Naive thymus-derived CD4-positive, alpha-beta T cell (primary cell): ENCODE measurements around the gene DFFA. TPM values are rescaled to one million over a fixed set of nuclear protein-coding genes. Genes with fewer than 3 reads are reported as not detected.
"Not testable (repeated sequence)": the region's sequence is repeated elsewhere in the genome, so short reads cannot be mapped to it uniquely, and the experiment has no call there.

ENCODE experiments used
- ATAC-seq: fragments of 150-1000 bp; cut with Tn5 transposase; 2 replicates; pipeline ENCODE4 v1.10.0; 2021; ENCODE audit warnings: mild to moderate bottlenecking, moderate library complexity
- CTCF ChIA-PET: fragments of 350-600 bp; sonication (Branson Sonifier 250); formaldehyde crosslinking; loops from one replicate; lab custom pipeline; 2021; ENCODE audit warnings: antibody characterized with exemption; lab: Charles Lee
- POLR2A ChIA-PET: fragments of 350-600 bp; sonication (Branson Sonifier 250); formaldehyde crosslinking; loops from one replicate; lab custom pipeline; 2021; ENCODE audit warnings: antibody characterized with exemption, inconsistent platforms; lab: Charles Lee
- DNase-seq, 9 donors: peaks; one replicate each; pipeline versions ENCODE4 v3.0.0 to v3.0.0-alpha.2; 2020 to 2022; ENCODE audit warnings: mixed read lengths in 1 of 9
- H3K27ac ChIP-seq: one replicate; pipeline ENCODE4 v1.7.0; 2013; ENCODE audit warnings: mild to moderate bottlenecking, low read depth, low read length, moderate library complexity
- H3K27me3 ChIP-seq, 2 donors: one replicate each; pipeline ENCODE4 v1.7.0; 2013; ENCODE audit warnings: low read length in 2 of 2, mild to moderate bottlenecking in 2 of 2, moderate library complexity in 2 of 2; ENCODE audit not compliant: control insufficient read depth in 2 of 2, insufficient read depth in 2 of 2
- H3K36me3 ChIP-seq, 3 experiments: 1 replicate in 2 of 3; 2 replicates in 1 of 3; pipeline ENCODE4 v1.7.0; 2013; ENCODE audit warnings: low read length in 3 of 3, mild to moderate bottlenecking in 3 of 3, moderate library complexity in 1 of 3; ENCODE audit not compliant: insufficient read depth in 3 of 3, control insufficient read depth in 2 of 3
- H3K4me1 ChIP-seq, 2 donors: one replicate each; pipeline ENCODE4 v1.7.0; 2013; ENCODE audit warnings: low read length in 2 of 2, mild to moderate bottlenecking in 2 of 2, moderate library complexity in 1 of 2; ENCODE audit not compliant: control insufficient read depth in 2 of 2, insufficient read depth in 2 of 2
- H3K4me3 ChIP-seq: 2 replicates; pipeline ENCODE4 v1.7.0; 2013; ENCODE audit warnings: mild to moderate bottlenecking, low read length
- H3K9me3 ChIP-seq, 3 experiments: 1 replicate in 2 of 3; 2 replicates in 1 of 3; pipeline ENCODE4 v1.7.0; 2013; ENCODE audit warnings: low read length in 3 of 3; ENCODE audit not compliant: control insufficient read depth in 2 of 3
- H3K27ac Mint-ChIP-seq, 9 donors: one replicate each; pipeline ENCODE4 v1.8.0; 2020 to 2022; ENCODE audit warnings: mixed read lengths in 9 of 9, mild to moderate bottlenecking in 8 of 9, moderate library complexity in 5 of 9, inconsistent platforms in 2 of 9
- H3K27me3 Mint-ChIP-seq, 5 donors: one replicate each; pipeline ENCODE4 v1.8.0; 2021 to 2022; ENCODE audit warnings: mixed read lengths in 5 of 5, mild to moderate bottlenecking in 1 of 5
- H3K36me3 Mint-ChIP-seq, 5 donors: one replicate each; pipeline ENCODE4 v1.8.0; 2020 to 2022; ENCODE audit warnings: mixed read lengths in 5 of 5, mild to moderate bottlenecking in 3 of 5, inconsistent platforms in 1 of 5
- H3K4me1 Mint-ChIP-seq, 7 donors: one replicate each; pipeline ENCODE4 v1.8.0; 2020 to 2022; ENCODE audit warnings: mixed read lengths in 7 of 7, mild to moderate bottlenecking in 3 of 7, inconsistent platforms in 1 of 7
- H3K4me3 Mint-ChIP-seq, 10 donors: one replicate each; pipeline ENCODE4 v1.8.0; 2020 to 2022; ENCODE audit warnings: mild to moderate bottlenecking in 10 of 10, mixed read lengths in 10 of 10, moderate library complexity in 6 of 10, inconsistent platforms in 2 of 10
- H3K9me3 Mint-ChIP-seq, 11 donors: one replicate each; pipeline ENCODE4 v1.8.0; 2020 to 2022; ENCODE audit warnings: mixed read lengths in 11 of 11, mild to moderate bottlenecking in 4 of 11, inconsistent platforms in 1 of 11, moderate library complexity in 1 of 11
- intact Hi-C, 2 donors: fragments of 100-400 bp; cut with micrococcal nuclease; formaldehyde crosslinking; loops; one replicate each; pipeline ENCODE4 v1.15.1; 2023
- polyA plus RNA-seq, 2 donors: library from polyadenylated mRNA; unstranded; fragments of 300-500 nt; fragmentation: Illumina TruSeq; gene quantifications; one replicate each; pipeline ENCODE4 v1.2.3, GENCODE V29; 2021
- total RNA-seq, 6 experiments: library from RNA in 5 of 6; stranded (reverse) in 5 of 6; gene quantifications; 1 replicate in 5 of 6; 2 replicates in 1 of 6; pipeline ENCODE4 v1.2.3 and lab custom pipeline; 2021 to 2026

Gene DFFA
- total and polyA plus RNA-seq, 7 experiments from 2014 or later: 13.5 to 36.7 (median 23.4) TPM

DNA sequence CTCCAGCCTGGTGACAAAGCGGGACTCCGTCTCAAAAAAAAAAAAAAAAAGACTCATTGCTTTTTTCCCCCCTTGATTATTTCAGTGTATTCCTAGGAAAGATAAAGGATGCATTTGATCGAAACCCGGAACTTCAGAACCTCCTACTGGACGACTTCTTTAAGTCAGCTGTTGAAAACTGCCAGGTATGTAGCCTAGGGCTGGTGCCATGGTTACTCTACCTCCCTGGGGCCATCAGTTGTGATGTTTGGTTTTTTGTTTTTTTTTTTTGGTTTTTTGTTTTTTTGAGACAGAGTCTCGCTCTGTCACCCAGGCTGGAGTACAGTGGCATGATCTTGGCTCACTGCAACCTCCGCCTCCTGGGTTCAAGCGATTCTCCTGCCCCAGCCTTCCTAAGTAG is 53.6 kb downstream of the DFFA start:
- H3K9me3 ChIP-seq, ATAC-seq, DNase-seq, intact Hi-C loops, H3K27ac ChIP-seq, H3K4me3 ChIP-seq, H3K4me1 ChIP-seq, H3K9me3 Mint-ChIP-seq, H3K27ac Mint-ChIP-seq, POLR2A ChIA-PET, H3K27me3 ChIP-seq, H3K4me3 Mint-ChIP-seq, H3K27me3 Mint-ChIP-seq: not testable (repeated sequence)
- CTCF ChIA-PET: interaction anchor here (0.7 to 1.0 kb wide), 2 partner anchors 11 to 414 kb away, joined by 4 to 9 read pairs; no protein-coding TSS in a partner anchor
- H3K36me3 Mint-ChIP-seq: peaks cover 7 to 51% (median 20%) of the 10 kb centered on the region in 5 donors
- H3K36me3 ChIP-seq: peaks cover 0 to 48% (median 3%) of the 10 kb centered on the region in 3 experiments
- H3K4me1 Mint-ChIP-seq: peaks cover 0 to 17% (median 7%) of the 10 kb centered on the region in 7 donors

DNA sequence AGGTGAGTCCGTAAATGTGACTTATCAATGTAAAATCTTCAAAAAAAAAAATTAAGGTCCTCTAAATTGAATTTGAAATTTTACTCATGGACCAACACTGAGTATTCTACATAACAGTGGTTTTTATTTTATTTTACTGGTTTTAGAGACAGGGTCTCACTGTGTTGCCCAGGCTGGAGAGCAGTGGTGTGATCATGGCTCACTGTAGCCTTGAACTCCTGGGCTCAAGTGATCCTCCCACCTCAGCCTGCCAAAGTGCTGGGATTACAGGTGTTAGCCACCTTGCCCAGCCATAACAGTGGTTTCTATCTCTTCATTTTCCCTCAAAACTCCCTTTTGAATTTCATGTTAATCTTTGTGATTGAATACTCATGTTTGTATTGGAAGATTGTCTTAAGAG is 56.4 kb downstream of the DFFA start:
- Mint-ChIP-seq H3K27ac (peak overlapping the region in 1 of 9 donors; percentile 70), H3K36me3 (peaks cover 22 to 76% (median 37%) of the 10 kb centered on the region in 5 donors), H3K4me1 (peaks cover 0 to 17% (median 7%) of the 10 kb centered on the region in 7 donors)
- H3K4me1 ChIP-seq, H3K4me3 ChIP-seq, POLR2A ChIA-PET, H3K27ac ChIP-seq, ATAC-seq, H3K9me3 Mint-ChIP-seq, H3K27me3 Mint-ChIP-seq, H3K9me3 ChIP-seq, H3K27me3 ChIP-seq, DNase-seq, H3K4me3 Mint-ChIP-seq: not testable (repeated sequence)
- peaks cover 0 to 73% (median 11%) of the 10 kb centered on the region in 3 experiments for H3K36me3 ChIP-seq
- CTCF ChIA-PET: interaction anchor here (0.6 kb wide), 1 partner anchor 46 kb away, joined by 3 read pairs; no protein-coding TSS in a partner anchor
- intact Hi-C loops: loop anchor here in 1 of 2 donors (2.0 kb wide), 1 partner anchor 17 kb away; the partner anchor contains the start of gene PGD

DNA sequence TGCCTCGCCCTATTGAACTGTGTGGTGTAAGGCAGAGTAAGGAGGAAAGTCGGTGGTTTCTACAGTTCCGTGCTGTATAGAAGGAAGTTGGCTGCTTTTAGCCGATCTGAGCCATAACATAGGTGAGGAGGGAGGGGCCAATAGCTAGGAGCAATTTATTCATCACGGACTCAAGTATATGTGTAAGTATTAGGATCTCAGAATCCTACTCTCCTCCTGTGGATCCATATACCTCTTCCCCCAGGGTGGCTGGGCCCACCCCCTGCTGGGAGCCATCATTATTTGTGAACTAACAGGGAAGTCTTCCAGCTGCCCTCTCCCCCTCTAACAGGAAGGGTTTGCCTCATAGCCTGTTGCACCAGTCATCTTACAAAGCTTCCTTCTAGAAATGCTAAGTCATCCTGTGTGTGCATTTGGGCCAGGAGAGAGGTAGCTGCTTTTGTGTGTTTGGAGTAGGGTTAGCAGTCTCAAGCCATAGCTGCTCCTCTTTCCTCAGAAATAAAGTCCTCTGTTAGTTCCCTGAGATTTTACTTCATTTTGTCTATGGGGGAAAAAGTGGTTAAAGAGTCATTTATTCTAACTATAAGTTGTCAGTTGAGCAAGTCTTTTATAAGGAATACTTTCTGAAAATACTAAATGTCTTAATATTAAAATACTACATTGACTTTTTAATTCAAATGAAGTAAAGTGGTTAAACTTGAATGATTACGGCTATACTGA is 57.0 kb downstream of the DFFA start:
- peak; percentile 91 for ATAC-seq
- CTCF ChIA-PET: interaction anchor here (0.6 kb wide), 1 partner anchor 45 kb away, joined by 3 read pairs; no protein-coding TSS in a partner anchor
- Histone ChIP-seq H3K27ac (no peak overlapping the region), H3K36me3 (peaks cover 0 to 72% (median 11%) of the 10 kb centered on the region in 3 experiments), H3K4me1 (no peaks in the 10 kb centered on the region), H3K9me3 (no peaks in the 10 kb centered on the region), H3K27me3 (no peaks in the 10 kb centered on the region), H3K4me3 (no peak overlapping the region)
- no peak for DNase-seq
- Mint-ChIP-seq H3K4me3 (peak overlapping the region in 2 of 10 donors; percentile 30 to 70), H3K36me3 (peaks cover 22 to 76% (median 37%) of the 10 kb centered on the region in 5 donors), H3K27me3 (no peaks in the 10 kb centered on the region), H3K27ac (peak overlapping the region in 8 of 9 donors; percentile 51 to 88 (median 74)), H3K9me3 (no peaks in the 10 kb centered on the region), H3K4me1 (peaks cover 0 to 17% (median 7%) of the 10 kb centered on the region in 7 donors)
- POLR2A ChIA-PET: no interaction called here
- intact Hi-C loops: loop anchor here in 1 of 2 donors (2.0 kb wide), 1 partner anchor 17 kb away; the partner anchor contains the start of gene PGD

DNA sequence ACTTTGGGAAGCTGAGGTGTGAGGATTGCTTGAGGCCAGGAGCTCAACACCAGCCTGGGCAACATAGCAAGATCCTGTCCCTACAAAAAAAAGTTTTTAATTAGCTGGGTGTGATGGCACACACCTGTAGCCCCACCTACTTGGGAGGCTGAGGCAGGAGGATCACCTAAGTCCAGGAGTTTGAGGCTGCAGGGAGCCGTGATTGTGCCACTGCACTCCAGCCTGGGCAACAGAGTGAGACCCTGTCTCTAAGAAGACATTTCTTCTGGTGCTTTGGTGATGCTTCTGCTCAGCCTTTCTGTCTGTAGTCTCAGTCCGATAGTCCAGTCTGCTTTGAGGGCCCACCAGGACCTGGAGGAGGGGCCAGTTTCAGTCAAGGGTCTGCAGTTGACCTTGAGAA is 65.1 kb downstream of the DFFA start:
- Histone ChIP-seq H3K27ac (no peak overlapping the region), H3K27me3 (no peaks in the 10 kb centered on the region), H3K4me3 (no peak overlapping the region), H3K4me1 (no peaks in the 10 kb centered on the region), H3K36me3 (peaks cover 0 to 87% (median 18%) of the 10 kb centered on the region in 3 experiments), H3K9me3 (no peaks in the 10 kb centered on the region)
- intact Hi-C loops: no loop called here
- H3K4me3 Mint-ChIP-seq: no peak overlapping the region
- POLR2A ChIA-PET: no interaction called here
- H3K27ac Mint-ChIP-seq: no peak overlapping the region
- ATAC-seq (no peak), DNase-seq (no peak)
- CTCF ChIA-PET: no interaction called here
- peaks cover 0 to 3% (median 0%) of the 10 kb centered on the region in 7 donors for H3K4me1 Mint-ChIP-seq
- peaks cover 14 to 59% (median 30%) of the 10 kb centered on the region in 5 donors for H3K36me3 Mint-ChIP-seq
- no peaks in the 10 kb centered on the region for H3K9me3 Mint-ChIP-seq
- H3K27me3 Mint-ChIP-seq: no peaks in the 10 kb centered on the region

Other genes starting within 250 kb of the DFFA start
- gene PGD, start 73.5 kb downstream of the DFFA start, total RNA-seq: 100 to 1,000 TPM in 1 of 5 experiments, 10 to 100 TPM in 4; 42.0 to 110 (median 48.5) TPM
- 10 to 100 TPM; 45.8 to 47.0 TPM for gene PGD, start 73.5 kb downstream of the DFFA start, polyA plus RNA-seq
- gene CENPS, start 42.1 kb downstream of the DFFA start, total RNA-seq: 10 to 100 TPM in 2 of 5 experiments, 1 to 10 TPM in 3; 5.4 to 13.0 (median 9.8) TPM
- gene CENPS, start 42.1 kb downstream of the DFFA start, polyA plus RNA-seq: 10 to 100 TPM in 1 of 2 donors, 1 to 10 TPM in 1; 8.7 to 13.2 TPM
- gene CORT, start 22.5 kb downstream of the DFFA start, total RNA-seq: under 1 TPM in 2 of 5 experiments, not detected in 3; 0.27 to 0.90 TPM
- not detected for gene CORT, start 22.5 kb downstream of the DFFA start, polyA plus RNA-seq
- 10 to 100 TPM; 20.9 to 27.8 (median 22.0) TPM for gene PEX14, start 2.4 kb upstream of the DFFA start, total RNA-seq
- 1 to 10 TPM; 3.6 to 6.8 TPM for gene PEX14, start 2.4 kb upstream of the DFFA start, polyA plus RNA-seq